Measurements from ENCODE around the gene TRIM41.
A peak's percentile ranks its signal among the peaks of the same experiment; 100 is the strongest.
"Not testable (repeated sequence)": the region's sequence is repeated elsewhere in the genome, so short reads cannot be mapped to it uniquely, and the experiment has no call there.

TRIM41 gene

DNA sequence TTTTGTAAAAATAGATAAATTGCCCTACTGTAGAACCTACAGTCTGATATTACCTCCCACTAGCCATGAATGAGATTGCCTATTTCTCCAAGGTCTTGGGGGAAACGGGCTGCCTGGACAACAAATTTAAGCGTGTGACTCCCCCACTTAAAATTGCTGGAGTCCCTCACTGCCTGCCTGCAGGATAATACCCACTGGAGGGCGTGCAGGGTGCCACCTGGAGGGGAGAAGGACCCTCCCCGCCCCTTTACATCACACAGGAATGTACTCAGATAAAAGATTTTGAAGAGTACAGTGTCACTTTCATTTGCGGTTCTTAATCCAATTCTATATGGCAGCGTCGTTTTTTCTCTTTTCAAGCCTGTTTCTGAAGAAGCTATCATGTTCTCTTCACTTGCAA is 11.9 kb upstream of the TRIM41 start:
- DNase-seq (ENCODE audit: low spot score) = no peak

DNA sequence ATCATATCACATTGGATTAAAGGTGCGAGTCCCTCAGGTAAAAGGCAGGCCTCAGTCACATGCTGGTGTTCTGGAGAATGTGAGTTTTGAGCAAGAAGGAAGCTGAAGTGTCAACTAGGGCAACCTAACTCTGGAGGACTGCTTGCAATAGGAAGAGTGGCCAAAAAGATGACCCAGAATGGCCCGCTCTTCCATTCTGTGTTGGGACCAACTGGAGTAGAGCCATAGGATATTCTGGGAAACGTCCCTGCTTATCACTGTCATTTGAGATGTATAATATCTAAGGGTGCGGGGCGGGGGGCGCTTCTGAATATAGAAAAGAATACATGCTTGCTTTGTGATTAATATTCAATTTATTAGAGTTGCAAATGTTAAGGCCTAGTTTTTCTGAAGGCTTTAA is 11.0 kb upstream of the TRIM41 start:
- DNase-seq (ENCODE audit: low spot score) = no peak

DNA sequence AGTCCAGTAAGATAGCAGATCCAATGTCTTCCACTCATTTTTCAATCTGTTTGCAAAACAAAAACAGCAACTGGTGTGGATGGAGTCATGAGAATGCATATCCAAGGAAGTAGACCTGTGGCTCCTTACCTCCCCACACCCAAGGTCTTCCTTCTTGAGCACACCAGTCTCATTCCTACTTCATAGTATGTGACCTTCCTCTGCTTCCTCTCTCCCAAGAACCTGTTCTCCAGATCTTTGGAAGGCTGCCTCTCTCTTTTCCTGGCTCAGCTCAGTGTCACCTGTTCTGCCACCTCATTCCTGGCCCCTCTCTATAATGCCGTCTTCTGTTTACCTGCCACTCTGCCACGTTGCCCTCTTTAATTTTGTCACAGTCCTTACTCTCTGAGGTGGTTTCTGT is 10.1 kb upstream of the TRIM41 start:
- no peak for DNase-seq (ENCODE audit: low spot score)

DNA sequence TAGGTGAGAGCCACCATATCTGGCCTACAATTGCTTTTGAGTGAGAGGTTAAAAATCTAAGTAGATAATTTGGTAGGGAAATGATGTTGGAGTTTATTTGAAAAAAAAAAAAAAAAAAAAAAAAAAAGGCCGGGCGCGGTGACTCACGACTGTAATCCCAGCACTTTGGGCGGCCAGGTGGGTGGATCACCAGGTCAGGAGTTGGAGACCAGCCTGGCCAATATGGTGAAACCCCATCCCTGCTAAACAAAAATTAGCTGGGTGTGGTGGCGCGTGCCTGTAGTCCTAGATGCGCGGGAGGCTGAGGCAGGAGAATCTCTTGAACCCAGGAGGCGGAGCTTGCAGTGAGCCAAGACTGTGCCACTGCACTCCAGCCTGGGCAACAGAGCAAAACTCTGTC is 8.8 kb upstream of the TRIM41 start:
- DNase-seq (ENCODE audit: low spot score) = not testable (repeated sequence)

DNA sequence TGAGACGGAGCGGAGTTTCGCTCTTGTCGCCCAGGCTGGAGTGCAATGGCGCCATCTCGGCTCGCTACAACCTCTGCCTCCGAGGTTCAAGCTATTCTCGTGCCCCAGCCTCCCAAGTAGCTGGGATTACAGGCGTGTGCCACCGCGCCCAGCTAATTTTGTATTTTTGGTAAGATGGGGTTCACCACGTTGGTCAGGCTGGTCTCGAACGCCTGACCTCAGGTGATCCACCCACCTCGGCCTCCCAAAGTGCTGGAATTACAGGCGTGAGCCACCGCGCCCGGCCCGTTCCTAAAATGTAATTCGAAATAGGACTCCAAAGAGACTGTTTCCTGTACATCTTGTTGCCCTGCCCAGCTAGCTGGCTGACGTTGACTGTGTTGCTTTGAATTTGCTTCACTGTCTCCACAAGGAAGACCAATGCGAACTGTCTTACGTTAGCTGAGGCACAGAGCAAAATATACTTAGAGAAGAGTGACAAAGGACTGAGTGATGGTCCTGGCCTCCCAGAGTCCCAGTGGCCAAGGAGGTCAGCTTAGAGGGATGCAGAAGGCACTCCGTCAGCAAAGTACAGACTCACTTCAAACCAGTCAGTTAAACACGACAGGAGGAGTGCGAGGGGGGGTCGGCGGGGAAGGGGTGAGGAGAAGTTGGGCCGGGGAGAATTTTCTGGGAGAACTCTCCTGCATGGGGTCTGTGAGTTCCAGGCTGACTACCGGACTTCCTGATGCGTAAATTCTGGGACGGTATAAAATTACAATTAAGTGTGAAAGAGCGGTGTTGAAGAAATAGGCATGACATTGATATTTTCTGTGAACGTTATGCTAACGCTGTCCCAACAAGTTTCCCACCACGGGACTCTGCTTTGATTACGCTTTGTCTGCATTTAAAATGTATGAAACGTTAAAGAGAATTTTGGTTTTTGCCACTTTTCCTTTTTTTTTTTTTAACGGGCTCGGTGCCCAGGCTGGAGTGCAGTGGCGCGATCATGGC is 6.8 kb upstream of the TRIM41 start:
- DNase-seq (ENCODE audit: low spot score) = no peak

DNA sequence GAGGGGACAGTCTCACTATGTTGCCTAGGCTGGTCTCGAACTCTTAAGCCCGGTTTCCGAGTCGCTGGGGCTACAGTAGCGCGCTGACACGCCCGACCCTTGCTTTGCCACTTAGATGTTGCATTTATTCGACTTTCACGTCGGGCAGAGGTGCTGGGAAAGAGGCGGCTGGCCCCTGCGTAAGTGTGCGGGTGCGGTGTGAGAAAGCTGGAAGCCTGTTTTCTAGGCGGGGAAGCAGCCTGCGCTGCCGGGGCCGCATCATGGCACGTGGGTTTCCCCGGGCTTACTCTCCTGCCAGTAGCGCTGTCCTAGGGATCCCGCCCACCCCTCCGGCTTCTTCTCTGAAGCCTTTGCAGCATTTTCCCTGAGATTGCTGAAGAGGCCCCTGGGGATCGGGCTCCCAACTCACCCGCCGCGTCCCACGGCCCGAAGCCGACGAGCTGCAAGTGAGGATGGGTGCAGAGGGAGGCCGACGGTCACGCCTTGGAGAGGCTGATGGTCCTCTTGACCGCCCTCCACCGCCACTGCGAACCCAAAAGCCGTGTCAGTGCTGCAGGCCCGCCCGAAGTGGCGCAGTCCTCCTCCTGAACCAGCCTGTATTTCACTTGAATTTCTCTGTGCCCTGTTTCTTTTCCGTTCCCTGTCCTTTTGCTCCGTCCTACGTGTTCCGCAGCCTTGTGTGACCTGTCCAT is 5.8 kb upstream of the TRIM41 start:
- peak; percentile 34 for DNase-seq (ENCODE audit: low spot score)

DNA sequence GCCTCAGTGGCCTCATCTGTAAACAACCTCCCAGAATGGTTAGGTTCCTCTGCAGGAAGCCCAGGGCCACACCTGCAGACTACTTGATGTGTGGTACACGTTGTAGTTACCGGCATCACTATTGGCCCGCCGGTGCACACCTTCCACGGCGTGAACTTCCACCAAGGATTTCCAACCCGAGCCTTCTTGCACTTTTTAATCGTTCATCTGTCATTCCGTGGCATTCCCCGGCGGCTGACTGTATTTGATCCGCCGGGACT is 5.3 kb upstream of the TRIM41 start:
- no peak for DNase-seq (ENCODE audit: low spot score)

DNA sequence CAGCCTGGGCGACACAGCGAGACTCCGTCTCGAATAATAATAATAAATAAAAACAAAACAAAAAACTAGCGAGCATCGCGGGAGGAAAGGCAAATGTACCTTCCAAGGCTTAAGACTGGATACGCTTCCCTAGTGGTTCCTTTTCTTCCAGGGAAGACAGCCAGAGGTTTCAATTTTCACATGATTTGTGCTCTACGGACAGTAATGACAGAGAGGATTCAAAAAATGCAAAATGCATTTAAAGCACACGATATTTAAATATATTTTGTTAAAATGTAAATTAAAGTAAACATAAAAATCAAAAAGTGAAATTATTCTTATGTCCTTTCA is 4.3 kb upstream of the TRIM41 start:
- no peak for DNase-seq (ENCODE audit: low spot score)

DNA sequence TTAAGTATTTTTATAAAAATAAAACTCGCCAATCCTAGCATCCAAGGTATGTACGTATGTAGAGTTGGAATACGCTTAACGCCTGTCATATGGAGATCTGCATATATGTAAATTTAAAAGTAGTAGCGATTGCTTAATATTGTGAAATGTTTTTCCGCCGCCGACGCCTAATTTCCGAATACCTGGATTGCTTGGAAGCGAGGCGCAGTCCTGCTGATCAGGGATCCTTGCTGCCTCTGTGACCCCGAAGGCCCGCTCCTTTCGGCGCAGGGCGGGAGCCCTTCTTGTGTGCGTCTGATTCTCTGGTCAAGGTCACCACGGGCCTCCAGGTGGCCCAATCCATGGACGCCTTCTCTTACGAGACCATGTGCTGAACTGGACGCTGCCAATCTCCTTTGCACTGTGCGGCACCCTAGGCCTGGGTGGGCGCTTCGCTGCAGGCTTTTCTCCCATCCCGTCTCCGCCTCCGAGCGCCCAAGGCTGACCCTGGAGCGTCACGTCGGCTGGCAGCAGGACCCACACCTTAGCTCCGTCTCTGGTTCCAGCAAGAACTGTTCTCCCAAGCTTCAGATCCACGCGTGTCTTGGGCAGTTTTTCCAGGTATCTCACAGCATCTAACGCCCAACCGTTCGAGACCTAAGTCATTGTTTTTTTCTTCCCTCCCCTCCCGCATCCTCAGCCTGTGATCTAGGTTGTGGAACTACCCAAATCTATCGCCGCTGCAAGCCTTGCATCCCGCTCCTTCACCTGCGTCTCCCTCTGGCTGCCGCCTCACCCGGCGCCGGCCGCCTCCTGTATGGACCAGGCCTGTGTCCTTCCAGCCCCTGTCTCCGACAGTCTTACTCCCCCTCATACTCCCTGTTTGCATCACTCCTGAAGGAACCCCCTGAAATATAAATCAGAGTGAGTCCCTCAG is 3.6 kb upstream of the TRIM41 start:
- no peak for DNase-seq (ENCODE audit: low spot score)

DNA sequence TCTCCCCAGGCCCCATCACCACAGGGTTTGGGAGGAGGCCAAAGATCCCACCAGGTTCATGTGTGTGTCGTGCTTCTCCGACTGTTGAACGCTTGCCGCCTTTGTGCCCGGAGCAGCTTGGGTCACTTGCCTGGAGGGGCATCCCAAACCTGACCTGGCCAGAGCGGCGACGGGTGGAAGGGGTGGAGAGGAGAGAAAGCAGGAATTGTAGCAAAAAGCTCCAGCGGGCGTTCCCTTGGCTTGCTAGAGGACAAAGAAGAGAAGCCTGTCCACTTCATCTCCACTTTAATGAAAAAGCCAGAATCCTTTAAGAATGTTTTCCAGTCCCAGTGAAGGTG is 2.9 kb upstream of the TRIM41 start:
- DNase-seq (ENCODE audit: low spot score) = no peak

DNA sequence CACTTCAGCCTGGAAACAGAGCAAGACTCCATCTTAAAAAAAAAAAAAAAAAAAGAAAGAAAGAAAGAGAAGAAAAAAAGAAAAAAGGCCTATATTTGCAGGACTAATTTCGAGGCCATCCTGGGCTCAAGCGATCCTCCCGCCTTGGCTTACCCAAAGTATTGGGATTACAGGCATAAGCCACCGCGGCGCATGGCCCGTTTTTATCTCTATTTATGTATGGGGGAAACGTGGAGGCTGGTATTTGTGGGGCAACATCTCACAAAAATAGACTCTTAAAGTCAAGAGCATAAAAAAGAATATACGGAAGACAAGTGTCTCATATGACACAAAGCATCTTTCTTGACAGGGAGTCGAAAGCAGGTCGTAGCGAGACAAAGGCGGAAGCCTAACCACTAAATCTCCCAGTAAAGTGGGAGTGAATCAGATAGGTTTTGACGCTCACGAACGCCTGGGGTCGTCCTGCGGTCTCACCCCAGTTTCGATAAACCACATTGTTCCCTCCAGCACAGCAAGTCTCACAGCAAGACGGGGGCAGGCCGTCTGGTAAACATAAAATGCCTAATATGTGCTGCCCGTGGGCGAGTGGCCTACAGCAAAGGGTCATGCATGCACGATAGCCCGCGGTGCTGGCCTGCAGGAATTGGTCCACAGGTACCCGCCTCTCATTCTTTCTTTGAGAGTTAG is 1.8 kb upstream of the TRIM41 start:
- no peak for DNase-seq (ENCODE audit: low spot score)

DNA sequence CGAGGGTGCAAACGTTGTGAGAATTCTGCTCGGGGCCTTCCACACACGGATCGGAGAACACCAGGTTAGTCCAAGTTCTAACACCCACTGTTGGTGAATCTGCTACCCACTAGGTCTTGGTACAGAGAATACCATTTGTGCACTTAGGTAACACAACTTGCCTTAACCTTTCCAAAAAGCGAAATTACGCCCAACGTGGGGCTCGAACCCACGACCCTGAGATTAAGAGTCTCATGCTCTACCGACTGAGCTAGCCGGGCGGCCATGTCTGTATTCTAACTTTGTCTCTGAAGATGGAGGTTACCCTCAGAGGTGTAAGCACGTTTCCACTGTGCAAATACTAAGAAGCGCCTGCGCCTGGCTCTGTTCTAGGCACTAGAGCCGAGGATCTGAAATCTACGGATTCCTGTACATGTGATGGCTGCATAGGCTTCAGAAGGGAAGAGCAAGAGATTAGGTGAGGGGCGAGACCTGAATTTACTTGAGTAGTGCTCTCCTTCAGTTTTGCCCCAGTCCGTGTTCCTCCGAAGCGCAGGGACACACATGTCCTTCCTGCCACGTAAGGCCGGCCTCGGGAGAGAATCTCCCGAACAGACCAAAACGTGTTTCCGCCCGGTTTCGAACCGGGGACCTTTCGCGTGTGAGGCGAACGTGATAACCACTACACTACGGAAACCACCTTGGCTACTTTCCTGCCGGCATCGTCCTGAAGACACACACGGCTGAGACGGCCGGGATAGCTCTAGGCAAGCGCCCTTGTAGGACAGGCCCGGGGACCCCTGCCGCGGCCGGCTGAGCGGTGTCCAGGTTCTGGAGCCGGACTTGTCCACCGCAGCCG is 1.1 kb upstream of the TRIM41 start:
- peak; percentile 91 for DNase-seq (ENCODE audit: low spot score)

DNA sequence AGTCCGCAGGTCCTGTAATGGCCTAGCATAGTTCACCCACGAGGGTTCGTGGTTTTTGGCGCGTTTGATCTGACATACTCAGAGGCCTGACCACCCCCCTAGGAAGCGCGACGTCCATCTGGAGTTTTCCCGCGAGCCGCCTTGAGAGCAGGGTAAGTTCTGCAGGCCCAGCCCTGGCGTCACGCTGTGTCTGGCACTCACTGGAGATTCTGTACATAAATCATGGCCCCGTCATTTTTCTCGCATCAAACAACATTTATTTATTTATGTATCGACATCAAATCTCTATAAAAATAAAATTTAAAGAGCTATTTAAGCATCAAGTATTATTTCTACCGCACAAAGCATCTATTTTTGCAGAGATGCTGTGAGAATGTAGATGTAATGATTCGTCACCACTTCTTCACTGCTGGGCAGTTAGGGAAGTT is 437 bp upstream of the TRIM41 start:
- DNase-seq (ENCODE audit: low spot score) = no peak

DNA sequence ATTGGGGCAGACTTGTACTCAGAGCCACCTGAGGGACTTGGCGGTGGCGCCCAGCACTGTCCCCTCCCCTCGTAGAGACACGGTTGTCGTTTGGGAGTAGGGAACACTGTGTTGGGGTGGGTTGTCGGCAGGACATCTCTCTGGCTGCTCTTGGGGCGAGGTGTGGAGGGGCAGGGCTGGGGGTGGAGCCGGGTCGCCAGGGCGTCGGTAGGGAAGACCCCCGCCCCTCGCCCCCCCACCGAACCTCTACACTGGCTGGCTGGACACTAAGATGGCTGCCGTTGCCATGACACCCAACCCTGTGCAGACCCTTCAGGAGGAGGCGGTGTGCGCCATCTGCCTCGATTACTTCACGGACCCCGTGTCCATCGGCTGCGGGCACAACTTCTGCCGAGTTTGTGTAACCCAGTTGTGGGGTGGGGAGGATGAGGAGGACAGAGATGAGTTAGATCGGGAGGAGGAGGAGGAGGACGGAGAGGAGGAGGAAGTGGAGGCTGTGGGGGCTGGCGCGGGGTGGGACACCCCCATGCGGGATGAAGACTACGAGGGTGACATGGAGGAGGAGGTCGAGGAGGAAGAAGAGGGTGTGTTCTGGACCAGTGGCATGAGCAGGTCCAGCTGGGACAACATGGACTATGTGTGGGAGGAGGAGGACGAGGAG is 778 bp downstream of the TRIM41 start:
- DNase-seq (ENCODE audit: low spot score) = no peak

DNA sequence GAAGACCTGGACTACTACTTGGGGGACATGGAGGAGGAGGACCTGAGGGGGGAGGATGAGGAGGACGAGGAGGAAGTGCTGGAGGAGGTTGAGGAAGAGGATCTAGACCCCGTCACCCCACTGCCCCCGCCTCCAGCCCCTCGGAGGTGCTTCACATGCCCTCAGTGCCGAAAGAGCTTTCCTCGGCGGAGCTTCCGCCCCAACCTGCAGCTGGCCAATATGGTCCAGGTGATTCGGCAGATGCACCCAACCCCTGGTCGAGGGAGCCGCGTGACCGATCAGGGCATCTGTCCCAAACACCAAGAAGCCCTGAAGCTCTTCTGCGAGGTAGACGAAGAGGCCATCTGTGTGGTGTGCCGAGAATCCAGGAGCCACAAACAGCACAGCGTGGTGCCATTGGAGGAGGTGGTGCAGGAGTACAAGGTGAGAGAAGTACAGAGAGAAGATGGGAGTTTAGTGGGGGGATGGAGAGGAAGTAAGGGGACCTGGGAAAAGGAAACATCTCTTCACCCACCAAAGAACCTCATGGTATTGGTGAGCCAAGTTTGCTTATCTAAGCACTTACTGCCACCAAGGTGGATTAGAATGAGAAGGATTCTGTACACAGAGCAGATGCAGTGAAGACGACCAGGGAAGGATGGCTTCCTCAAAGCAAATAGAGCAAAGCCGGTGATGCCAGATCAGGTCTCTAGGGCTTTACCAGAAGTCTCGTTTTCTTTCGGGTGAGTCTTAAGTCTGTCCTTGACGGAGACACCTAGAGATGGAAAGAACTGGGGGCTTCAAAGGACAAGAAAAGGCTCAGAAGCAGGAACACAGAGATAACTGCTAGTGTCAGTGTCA is 1.5 kb downstream of the TRIM41 start:
- DNase-seq (ENCODE audit: low spot score) = no peak

DNA sequence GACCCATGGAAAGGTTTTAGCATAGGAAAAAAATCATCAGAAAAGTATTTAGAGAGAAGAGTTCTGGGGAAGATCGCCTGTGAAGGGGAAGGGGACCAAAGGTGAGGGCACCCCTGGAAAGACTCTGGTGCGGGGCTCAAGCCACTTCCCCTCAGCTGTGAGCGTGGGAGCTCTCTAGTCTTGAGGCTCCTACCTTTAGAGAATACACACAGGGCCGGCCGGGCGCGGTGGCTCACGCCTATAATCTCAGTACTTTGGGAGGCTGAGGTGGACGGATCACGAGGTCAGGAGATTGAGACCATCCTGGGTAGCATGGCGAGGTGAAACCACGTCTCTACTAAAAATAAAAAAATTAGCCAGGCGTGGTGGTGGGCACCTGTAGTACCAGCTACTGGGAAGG is 6.9 kb downstream of the TRIM41 start:
- DNase-seq (ENCODE audit: low spot score) = no peak

DNA sequence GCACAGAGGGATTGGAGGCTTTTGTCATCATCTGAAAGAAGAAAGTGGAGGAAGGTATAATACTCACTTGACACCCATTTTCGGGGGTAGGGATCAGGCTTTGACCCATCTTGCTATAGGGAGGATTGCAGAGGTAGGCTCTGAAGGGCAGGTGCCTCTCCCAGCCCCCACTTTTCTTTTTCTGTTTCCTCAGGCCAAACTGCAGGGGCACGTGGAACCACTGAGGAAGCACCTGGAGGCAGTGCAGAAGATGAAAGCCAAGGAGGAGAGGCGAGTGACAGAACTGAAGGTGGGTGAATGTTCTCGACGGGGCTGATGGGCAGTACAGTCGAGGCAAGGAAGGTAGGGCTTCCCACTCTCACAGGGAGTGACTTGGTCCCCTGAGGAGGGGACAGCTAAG is 7.5 kb downstream of the TRIM41 start:
- DNase-seq (ENCODE audit: low spot score) = no peak

DNA sequence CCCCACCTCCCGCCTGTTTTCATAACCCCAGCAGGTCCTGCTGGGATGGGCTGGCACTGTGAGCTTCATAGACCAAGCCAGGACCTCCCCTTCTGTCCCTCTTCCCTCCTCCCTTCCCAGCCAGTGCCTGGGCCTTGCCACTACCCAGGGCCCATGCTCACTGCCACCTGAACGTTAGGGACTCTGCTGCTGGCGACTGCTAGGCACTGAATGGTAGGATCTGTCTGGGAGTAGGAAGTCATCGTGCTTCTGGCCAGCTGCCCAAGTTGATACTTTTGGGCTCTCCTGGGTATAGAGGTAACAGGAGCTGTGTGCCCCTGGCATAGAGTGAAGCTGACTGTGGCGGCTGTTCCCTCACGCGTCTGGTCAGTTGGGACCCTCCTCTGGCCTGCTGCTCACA is 8.4 kb downstream of the TRIM41 start:
- DNase-seq (ENCODE audit: low spot score) = no peak

DNA sequence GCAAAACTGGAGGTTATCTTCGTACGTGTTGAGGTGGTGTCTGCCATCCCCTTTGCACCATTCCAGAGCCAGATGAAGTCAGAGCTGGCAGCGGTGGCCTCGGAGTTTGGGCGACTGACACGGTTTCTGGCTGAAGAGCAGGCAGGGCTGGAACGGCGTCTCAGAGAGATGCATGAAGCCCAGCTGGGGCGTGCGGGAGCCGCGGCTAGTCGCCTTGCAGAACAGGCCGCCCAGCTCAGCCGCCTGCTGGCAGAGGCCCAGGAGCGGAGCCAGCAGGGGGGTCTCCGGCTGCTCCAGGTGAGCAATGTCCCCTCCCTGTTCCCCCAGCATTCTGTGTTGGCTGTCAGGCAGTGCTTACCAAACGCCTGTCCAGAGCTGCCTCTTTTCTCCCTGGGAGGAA is 9.5 kb downstream of the TRIM41 start:
- no peak for DNase-seq (ENCODE audit: low spot score)

All from putamen (tissue), 1 donor.